AG04450 (cell line): ENCODE results near the gene METRNL. TPM values are rescaled to one million over a fixed set of nuclear protein-coding genes. Genes with fewer than 3 reads are reported as not detected.

Source experiments
- CTCF ChIA-PET: fragments of 300-600, 350-600 bp; formaldehyde crosslinking; extraction: SDS; loops from one replicate; lab custom pipeline; 2022; ENCODE audit warnings: antibody characterized with exemption, inconsistent platforms; lab: Charles Lee
- POLR2A ChIA-PET: fragments of 350-600 bp; formaldehyde crosslinking; extraction: SDS; loops from one replicate; lab custom pipeline; 2021; ENCODE audit warnings: antibody characterized with exemption, inconsistent platforms; lab: Yijun Ruan, JAX
- DNase-seq: peaks from one replicate; pipeline ENCODE4 v3.0.0-alpha.2; 2011; ENCODE audit warnings: low read depth, low spot score
- H3K27ac ChIP-seq: one replicate; pipeline ENCODE4 v1.5.1; 2012; ENCODE audit warnings: low read depth, low read length, control low read depth
- H3K27me3 ChIP-seq: one replicate; pipeline ENCODE4 v1.6.0; 2012; ENCODE audit warnings: low read length; ENCODE audit not compliant: control insufficient read depth, insufficient read depth
- H3K4me3 ChIP-seq: 2 replicates; pipeline ENCODE4 v1.5.1; 2011; ENCODE audit warnings: mild to moderate bottlenecking, low read depth, low read length, control low read depth
- H3K9me3 ChIP-seq: 2 replicates; pipeline ENCODE4 v1.5.1; 2012; ENCODE audit warnings: low read length; ENCODE audit not compliant: control insufficient read depth, insufficient read depth
- polyA plus RNA-seq: library from polyadenylated mRNA; depleted of rRNA; stranded (reverse); fragments of >200 nt; gene quantifications from 2 replicates; pipeline ENCODE4 v1.2.3, GENCODE V29; 2011
- TF ChIP-seq, protein P1 (sequence below): IDR thresholded peaks from 2 replicates; pipeline ENCODE4 v1.5.1; 2011; ENCODE audit warnings: low read depth, low read length, control low read depth, inconsistent platforms

METRNL gene
- polyA plus RNA-seq, 1 experiment: 10.9 TPM

DNA sequence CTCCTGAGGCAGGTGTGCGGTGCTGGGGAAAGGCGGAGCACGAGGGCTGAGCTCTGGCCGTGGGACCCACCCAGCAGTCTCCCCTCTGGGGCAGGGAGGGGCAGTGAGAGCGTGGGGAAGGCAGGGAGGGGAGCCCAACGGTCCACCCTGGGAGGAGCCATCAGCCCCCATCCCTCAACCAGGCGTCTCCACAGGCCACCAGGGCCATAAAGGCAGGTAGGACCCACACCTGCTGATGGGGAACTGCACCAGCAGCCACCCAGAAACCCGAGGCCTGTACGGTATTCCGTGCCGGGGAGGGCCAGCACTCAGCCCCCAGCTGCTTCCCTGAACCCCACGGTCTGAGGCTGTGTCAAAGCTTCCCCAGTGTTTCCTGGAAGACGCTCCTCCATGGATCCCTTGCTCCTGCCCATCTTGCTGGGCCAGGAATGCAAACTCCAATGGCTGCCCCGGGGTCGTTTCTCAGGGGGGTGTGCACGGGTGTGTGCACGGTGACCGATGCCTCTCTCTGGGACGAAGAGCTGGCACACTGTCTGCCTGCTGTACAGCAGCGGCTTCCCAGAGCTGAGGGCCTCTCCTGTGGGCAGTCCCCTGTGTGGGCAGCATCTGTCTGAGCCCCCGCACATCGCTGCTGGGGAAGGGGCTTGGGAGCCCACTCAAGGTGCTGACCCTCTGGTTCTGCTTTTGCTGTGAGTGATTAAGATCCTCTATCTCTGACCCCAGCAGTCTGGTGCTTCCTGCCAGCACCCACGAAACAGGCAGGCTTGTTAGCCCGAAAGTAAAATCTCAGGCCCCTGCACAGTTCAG lies 17.2 kb upstream of the METRNL start:
- TF ChIP-seq, protein P1, sequence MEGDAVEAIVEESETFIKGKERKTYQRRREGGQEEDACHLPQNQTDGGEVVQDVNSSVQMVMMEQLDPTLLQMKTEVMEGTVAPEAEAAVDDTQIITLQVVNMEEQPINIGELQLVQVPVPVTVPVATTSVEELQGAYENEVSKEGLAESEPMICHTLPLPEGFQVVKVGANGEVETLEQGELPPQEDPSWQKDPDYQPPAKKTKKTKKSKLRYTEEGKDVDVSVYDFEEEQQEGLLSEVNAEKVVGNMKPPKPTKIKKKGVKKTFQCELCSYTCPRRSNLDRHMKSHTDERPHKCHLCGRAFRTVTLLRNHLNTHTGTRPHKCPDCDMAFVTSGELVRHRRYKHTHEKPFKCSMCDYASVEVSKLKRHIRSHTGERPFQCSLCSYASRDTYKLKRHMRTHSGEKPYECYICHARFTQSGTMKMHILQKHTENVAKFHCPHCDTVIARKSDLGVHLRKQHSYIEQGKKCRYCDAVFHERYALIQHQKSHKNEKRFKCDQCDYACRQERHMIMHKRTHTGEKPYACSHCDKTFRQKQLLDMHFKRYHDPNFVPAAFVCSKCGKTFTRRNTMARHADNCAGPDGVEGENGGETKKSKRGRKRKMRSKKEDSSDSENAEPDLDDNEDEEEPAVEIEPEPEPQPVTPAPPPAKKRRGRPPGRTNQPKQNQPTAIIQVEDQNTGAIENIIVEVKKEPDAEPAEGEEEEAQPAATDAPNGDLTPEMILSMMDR: no peak

DNA sequence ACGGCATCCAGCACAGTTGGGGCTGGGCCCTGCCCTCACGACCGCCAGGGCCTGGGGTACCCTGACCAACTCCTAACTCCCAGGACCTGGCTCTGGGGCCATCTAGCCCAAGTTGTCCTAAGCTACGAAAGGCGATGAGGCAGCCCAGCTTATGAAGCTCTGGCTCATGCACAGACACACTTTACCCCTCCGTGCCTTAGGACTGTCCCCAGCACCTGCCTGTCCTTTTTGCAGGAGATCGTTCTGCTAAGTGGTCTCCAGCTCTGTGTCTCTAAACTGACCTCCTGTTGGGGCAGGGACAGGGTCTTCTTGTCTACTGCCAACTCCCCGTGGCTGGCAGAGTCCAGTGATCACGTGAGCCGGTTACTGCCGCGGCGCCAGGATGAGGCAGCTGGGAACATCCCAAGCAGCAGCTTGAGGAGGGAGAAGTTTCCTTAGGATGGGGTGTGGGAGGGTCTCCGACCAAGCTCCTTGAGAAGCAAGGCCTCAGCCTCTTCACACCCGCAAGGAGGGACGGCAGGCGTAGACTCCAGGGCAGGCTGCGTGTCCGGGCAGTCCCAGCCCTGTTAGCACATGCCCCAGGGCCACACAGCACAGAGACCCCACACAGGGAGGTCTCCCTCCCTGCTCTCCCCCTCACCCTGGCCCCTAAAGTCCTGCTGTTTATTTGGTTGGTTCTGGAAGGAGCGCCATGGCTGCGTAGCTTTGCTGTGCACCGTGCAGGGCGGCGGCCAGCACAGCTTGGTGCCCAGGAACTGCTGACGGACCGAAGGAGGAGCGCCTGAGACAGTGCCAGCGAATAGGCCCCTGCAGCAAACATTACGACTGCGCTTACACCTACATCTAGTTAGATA lies 16.4 kb upstream of the METRNL start:
- TF ChIP-seq, protein P1: no peak
- no peak for DNase-seq
- POLR2A ChIA-PET: no interaction called here
- CTCF ChIA-PET: no interaction called here
- H3K27ac ChIP-seq: no peak overlapping the region
- H3K27me3 ChIP-seq: peaks cover 4% of the 10 kb centered on the region
- no peak overlapping the region for H3K4me3 ChIP-seq
- H3K9me3 ChIP-seq: peaks cover 19% of the 10 kb centered on the region; the same call in 1 of the 2 replicates

More for the DNA sequence above, 17.2 kb upstream of the METRNL start:
- Histone ChIP-seq H3K9me3 (peaks cover 19% of the 10 kb centered on the region; the same call in 1 of the 2 replicates), H3K27me3 (peaks cover 4% of the 10 kb centered on the region), H3K27ac (no peak overlapping the region), H3K4me3 (no peak overlapping the region)
- no peak for DNase-seq
- CTCF ChIA-PET: no interaction called here
- POLR2A ChIA-PET: interaction anchor here (0.6 kb wide), 1 partner anchor 26 kb away, joined by 3 read pairs; no protein-coding TSS in a partner anchor

- H3K27me3 ChIP-seq: peaks cover 4% of the 10 kb centered on the region
- peaks cover 19% of the 10 kb centered on the region; the same call in 1 of the 2 replicates for H3K9me3 ChIP-seq
- DNase-seq: no peak
- no peak overlapping the region for H3K27ac ChIP-seq
- CTCF ChIA-PET: no interaction called here
- TF ChIP-seq, protein P1: no peak
- H3K4me3 ChIP-seq: no peak overlapping the region
- POLR2A ChIA-PET: no interaction called here
Measured at GRCh38 chr17:83064021-83064731, 15.2 kb upstream of the METRNL start.

GRCh38 chr17:83064732-83065659 lies 14.4 kb upstream of the METRNL start:
- TF ChIP-seq, protein P1: no peak
- Histone ChIP-seq H3K27ac (no peak overlapping the region), H3K4me3 (no peak overlapping the region), H3K27me3 (peaks cover 4% of the 10 kb centered on the region), H3K9me3 (peaks cover 19% of the 10 kb centered on the region; the same call in 1 of the 2 replicates)
- ChIA-PET CTCF (no interaction called here), POLR2A (no interaction called here)
- no peak for DNase-seq
